GM18909 (cell line): ENCODE results near the gene AKR1D1.
"Not testable (repeated sequence)": the region's sequence is repeated elsewhere in the genome, so short reads cannot be mapped to it uniquely, and the experiment has no call there.

Experiments used
- ATAC-seq: cut with Tn5 transposase; IDR thresholded peaks from one replicate; pipeline ENCODE4 v1.9.1; 2021; ENCODE audit warnings: mild to moderate bottlenecking; ENCODE audit not compliant: unreplicated experiment, poor library complexity

The AKR1D1 gene, protein sequence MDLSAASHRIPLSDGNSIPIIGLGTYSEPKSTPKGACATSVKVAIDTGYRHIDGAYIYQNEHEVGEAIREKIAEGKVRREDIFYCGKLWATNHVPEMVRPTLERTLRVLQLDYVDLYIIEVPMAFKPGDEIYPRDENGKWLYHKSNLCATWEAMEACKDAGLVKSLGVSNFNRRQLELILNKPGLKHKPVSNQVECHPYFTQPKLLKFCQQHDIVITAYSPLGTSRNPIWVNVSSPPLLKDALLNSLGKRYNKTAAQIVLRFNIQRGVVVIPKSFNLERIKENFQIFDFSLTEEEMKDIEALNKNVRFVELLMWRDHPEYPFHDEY

DNA sequence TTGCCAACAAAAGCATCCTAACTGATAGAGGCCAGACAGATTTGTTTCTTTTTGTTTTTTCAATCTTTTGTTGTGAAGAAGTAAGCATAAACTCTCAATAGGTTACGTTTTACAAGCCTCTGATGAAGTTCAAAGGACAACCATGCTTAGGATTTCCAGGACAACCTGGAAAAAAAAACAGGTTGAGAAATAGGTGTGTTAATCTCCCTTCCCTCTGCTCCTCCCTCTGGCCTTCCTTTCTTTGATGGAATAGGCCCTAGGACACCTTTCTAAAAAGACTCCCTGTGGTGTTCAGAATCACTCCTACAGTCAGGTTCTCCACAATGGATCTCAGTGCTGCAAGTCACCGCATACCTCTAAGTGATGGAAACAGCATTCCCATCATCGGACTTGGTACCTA, at the start of gene AKR1D1:
Gene AKR1D1, plus strand, starts transcription at position 264 of the 400 bp plus-strand sequence. Its CDS starts 60 bp downstream, at position 324.
- ATAC-seq = no peak

DNA sequence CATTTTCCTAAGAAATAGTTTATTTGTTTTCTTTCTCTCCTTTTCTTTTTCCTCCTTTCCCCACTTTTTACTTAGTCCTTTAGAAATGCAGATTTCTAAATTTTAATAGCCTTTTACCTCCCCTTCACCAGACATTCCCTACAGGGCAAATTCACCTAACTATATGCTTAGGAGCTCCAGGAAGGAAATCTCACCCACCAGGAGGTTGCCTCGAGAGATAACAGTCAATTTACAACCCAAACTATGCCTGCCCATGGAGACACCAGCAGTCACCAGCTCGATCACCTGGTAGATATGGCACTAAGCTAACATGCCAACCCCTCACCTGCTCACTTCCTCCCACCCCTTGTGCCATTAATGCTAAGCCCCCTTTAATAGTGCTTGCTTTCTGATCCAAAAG, 49.2 kb upstream of the AKR1D1 start:
- ATAC-seq = no peak

- ATAC-seq = no peak
Observed at GRCh38 chr7:138029126-138029525, 47.1 kb upstream of the AKR1D1 start.

- no peak for ATAC-seq
Observed at GRCh38 chr7:138029941-138030340, 46.3 kb upstream of the AKR1D1 start.

DNA sequence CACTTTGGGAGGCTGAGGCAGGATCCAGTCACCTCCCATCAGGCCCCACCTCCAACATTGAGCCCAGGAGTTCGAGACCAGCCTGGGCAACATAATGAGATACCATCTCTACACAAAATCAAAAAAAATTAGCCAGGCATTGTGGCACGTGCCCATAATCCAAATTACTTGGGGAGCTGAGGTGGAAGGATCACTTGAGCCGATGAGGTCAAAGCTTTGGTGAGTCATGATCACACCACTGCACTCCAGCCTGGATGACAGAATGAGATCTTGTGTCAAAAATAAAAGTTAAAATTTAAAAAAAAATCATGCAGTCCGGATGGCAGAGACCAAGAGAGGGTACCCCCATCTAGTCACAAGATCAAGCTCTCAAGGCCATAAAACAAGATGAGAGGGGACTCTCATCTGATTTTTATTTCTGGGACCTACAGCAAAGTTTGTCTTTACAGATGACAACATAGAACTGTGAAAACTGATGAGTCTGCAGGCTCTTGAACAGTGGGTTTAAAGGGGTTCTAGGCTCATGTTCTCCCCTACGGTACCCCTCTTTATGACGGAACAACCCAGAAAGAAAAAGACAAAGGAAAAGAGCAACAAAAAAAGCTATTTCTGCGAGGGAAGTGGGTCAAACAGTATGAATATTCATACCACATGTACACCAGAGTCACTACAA, 45.4 kb upstream of the AKR1D1 start:
- ATAC-seq = no peak

- peak; percentile 61 for ATAC-seq
Observed at GRCh38 chr7:138032186-138032585, 44.1 kb upstream of the AKR1D1 start.

DNA sequence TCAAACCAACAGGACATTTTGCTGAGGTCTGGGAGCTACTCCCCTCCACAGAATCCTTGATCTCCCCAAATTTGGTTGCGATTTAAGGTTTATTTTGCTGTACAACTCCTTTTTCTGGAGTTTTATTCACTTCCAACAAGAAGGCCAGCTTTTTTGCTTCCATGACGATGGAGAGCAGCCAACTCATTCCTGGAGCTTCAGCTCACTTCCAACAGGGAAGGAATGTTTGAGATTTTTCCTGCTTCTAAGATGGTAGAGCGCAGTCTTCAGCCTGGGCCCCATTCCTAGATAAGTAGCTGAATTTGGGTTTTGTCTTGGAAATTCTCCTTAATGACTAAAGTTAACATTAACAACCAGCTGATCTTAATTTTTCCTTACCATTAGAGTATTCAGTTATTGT, 43.5 kb upstream of the AKR1D1 start:
- no peak for ATAC-seq

GRCh38 chr7:138033241-138033640, 43.0 kb upstream of the AKR1D1 start:
- ATAC-seq = no peak

DNA sequence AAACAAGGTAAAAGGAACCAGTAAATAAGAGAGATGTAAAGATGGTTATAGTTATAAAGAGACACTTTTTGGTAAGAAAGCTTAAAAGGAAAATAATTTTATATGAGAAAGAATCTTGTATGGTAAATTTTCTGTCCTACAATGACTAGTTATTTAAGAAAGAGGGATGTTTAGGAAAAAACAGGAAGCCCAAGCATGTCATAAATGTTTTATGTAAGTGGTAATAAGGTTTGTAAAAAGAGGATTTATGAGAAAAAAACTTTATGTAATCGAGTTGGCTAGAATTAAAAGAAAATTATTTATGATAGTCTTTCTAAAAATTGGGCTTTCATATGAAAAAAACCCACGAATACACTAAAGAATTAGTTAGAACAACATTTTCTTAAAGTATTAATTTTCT, 40.1 kb upstream of the AKR1D1 start:
- no peak for ATAC-seq

DNA sequence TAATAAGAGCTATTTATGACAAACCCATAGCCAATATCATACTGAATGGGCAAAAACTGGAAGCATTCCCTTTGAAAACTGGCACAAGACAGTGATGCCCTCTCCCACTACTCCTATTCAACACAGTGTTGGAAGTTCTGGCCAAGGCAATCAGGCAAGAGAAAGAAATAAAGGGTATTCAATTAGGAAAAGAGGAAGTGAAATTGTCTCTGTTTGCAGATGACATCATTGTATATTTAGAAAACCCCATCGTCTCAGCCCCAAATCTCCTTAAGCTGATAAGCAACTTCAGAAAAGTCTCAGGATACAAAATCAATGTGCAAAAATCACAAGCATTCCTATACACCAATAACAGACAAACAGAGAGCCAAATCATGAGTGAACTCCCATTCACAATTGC, 36.2 kb upstream of the AKR1D1 start:
- ATAC-seq = not testable (repeated sequence)

DNA sequence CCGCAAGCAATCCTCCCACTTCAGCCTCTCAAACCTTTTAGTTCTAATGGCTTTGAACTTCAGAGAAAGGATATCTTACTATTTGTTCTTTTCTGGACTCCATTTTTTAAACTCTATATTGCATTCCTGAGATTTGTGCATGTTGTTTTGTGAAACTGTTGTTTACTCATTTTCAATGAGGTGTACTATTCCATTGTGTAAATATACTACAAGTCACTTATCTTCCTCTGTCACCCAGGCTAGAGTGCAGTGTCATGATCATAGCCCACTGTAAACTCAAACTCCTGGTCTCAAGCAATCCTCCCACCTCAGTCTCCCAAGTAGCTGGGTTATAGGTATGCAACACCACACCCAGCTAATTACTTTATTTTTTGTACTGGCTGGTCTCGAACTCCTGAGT, 31.4 kb upstream of the AKR1D1 start:
- no peak for ATAC-seq

DNA sequence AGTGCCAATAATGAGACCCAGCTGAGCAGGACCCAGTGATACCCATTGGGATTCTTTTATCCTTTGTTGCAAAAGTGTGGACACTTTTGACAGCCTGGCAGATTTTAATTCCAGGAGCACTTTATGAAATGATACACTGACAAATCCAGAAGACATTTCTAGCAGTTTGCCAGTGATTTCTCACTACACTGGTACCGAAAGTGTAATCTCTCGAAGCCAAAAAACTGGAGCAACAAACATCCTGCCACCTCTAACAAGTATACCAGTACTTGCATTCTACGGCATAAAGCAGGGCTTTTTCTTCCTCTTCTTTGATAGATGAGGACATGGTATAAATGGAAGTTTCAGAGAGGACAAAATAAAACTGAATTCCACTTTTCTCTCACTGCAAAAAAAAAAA, 28.4 kb upstream of the AKR1D1 start:
- no peak for ATAC-seq

DNA sequence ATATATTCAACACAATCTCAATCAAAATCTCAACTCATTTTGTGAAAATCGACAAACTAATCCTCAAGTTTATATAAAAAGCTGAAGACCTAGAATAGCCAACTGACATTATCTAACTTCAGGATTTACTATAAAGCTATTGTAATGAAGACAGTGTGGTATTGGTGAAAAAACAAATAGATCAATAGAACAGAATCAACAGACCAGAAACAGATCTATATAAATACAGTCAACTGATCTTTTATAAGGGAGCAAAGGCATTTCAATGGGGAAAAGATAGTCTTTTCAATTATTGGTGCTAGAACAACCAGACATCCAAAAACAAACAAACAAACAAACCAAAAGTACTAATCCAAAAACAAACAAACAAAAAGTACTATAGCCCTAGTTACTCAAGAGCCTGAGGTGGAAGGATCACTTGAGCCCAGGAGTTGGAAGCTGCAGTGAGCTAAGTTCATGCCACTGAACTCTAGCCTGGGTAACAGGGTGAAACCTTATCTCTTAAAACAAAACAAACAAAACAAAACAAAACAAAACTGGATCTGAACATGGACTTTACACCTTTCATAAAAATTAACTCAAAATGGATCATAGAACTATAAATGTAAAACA, 26.6 kb upstream of the AKR1D1 start:
- no peak for ATAC-seq

- not testable (repeated sequence) for ATAC-seq
Observed at GRCh38 chr7:138051712-138052247, 24.5 kb upstream of the AKR1D1 start.

GRCh38 chr7:138052696-138053095, 23.6 kb upstream of the AKR1D1 start:
- ATAC-seq = no peak

- not testable (repeated sequence) for ATAC-seq
Observed at GRCh38 chr7:138055698-138056097, 20.6 kb upstream of the AKR1D1 start.

- no peak for ATAC-seq
Observed at GRCh38 chr7:138063400-138063799, 12.9 kb upstream of the AKR1D1 start.

GRCh38 chr7:138064856-138065357, 11.4 kb upstream of the AKR1D1 start:
- no peak for ATAC-seq

GRCh38 chr7:138065827-138066226, 10.4 kb upstream of the AKR1D1 start:
- no peak for ATAC-seq

- ATAC-seq = peak; percentile 78
Observed at GRCh38 chr7:138066954-138067394, 9.3 kb upstream of the AKR1D1 start.

DNA sequence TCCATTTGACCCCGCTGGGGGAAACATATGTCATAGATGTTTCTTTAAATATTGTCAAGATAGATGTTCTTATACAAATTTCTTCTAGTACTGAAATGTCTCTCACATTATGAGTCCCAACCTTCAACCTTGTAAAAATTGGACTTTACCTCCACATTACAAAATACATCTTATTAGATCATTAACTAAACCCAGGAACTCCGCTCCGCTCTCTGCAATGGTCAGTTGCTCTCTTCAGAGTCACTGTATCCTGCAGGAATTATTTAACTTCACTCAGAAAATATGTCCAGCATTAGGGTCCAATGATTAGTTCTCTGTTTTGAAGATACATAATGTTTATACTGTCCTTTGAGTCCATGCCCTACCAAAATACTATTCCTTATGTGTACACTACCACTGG, 8.5 kb upstream of the AKR1D1 start:
- ATAC-seq = no peak
